ENCODE data around the gene ZNF614. TPM values are rescaled to one million over a fixed set of nuclear protein-coding genes. Genes with fewer than 3 reads are reported as not detected.
"Not testable (repeated sequence)": the region's sequence is repeated elsewhere in the genome, so short reads cannot be mapped to it uniquely, and the experiment has no call there.

ZNF614 gene
- 3.1 and 9.7 TPM in 2 replicates for total RNA-seq (2014; rRNA removed; shearing (Covaris generic); ENCODE audit: low replicate concordance)

- no peaks in the 10 kb centered on the region for H3K27me3 ChIP-seq
- DNase-seq, result peak; percentile 88
- H3K9me3 ChIP-seq, result peaks cover 37% of the 10 kb centered on the region
- H3K36me3 ChIP-seq, result peaks cover 61% of the 10 kb centered on the region
- peak within 1 kb of the TSS; percentile 82 for H3K4me3 ChIP-seq
These were observed at the start of gene ZNF614 for GRCh38 chr19:52028027-52028779. TSS of gene ZNF614 (minus strand) at chr19:52028379. CDS start at chr19:52025745, 2,634 bp downstream.

DNA sequence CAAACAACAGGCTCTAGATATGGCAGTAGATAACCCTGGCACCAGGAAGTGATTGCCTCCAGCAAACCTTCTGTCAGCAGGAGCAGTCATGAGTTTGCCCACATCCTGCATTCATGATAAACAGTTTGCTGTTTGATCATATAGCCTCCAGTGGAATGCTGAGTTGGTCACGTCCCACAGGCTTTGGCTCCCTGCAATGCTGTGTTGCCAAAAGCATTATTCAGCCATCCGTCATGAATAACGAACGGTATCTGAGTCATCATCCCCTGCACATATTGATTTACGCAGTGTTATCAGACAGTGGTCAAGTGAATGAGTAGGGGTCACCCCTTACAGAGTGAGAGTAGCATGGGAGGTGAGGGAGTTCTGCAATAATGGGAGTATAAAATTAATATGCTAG lies 42.3 kb upstream of the ZNF614 start:
- Histone ChIP-seq H3K9me3 (peaks cover 69% of the 10 kb centered on the region), H3K27me3 (no peaks in the 10 kb centered on the region), H3K36me3 (peaks cover 97% of the 10 kb centered on the region), H3K4me3 (no peak overlapping the region)
- DNase-seq, result peak; percentile 31

DNA sequence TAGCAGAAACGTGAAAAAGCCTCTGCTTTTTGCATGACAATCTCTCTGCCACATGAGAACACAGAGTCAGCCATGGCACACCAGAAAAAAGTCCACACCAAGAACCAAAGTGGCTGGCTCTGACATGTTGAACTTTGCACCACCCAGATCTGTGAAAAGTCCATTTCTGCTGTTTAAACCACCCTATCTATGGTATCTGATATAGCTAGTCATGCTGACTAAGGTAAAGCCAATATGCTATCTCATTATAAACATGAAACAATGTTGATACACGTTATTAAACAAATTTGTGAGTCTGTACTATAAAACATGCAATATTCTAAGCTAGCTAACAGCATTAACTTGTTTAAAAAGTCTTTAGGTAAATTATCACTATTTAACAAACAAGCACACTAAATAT lies 41.5 kb upstream of the ZNF614 start:
- peaks cover 97% of the 10 kb centered on the region for H3K36me3 ChIP-seq
- no peak overlapping the region for H3K4me3 ChIP-seq
- no peaks in the 10 kb centered on the region for H3K27me3 ChIP-seq
- peaks cover 77% of the 10 kb centered on the region for H3K9me3 ChIP-seq
- no peak for DNase-seq

DNA sequence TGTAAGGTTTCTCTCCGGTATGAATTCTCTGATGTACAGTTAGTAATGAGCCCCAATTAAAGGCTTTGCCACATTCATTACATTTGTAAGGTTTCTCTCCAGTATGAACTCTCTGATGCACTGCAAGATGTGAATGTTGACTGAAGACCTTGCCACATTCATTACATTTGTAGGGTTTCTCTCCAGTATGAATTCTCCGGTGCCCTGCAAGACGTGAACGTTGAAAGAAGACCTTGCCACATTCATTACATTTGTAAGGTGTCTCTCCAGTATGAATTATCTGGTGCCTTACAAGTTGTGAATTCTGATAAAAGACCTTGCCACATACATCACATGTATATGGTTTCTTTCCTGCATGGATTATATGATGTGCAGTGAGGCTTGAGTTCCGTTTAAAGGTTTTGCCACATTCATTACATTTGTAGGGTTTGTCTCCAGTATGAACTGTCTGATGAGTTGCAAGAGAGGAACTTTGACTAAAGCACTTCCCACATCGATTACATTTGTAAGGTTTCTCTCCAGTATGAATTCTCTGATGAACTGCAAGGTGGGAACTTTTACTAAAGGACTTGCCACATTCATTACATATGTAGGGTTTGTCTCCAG lies 38.2 kb upstream of the ZNF614 start:
- peaks cover 91% of the 10 kb centered on the region for H3K36me3 ChIP-seq
- H3K4me3 ChIP-seq, result no peak overlapping the region
- DNase-seq, result no peak
- peaks cover 82% of the 10 kb centered on the region for H3K9me3 ChIP-seq
- no peaks in the 10 kb centered on the region for H3K27me3 ChIP-seq

GRCh38 chr19:52065399-52065798 lies 37.2 kb upstream of the ZNF614 start:
- no peak for DNase-seq
- no peak overlapping the region for H3K4me3 ChIP-seq
- peaks cover 85% of the 10 kb centered on the region for H3K36me3 ChIP-seq
- H3K9me3 ChIP-seq, result peaks cover 78% of the 10 kb centered on the region
- no peaks in the 10 kb centered on the region for H3K27me3 ChIP-seq

GRCh38 chr19:52056480-52056879 lies 28.3 kb upstream of the ZNF614 start:
- DNase-seq, H3K27me3 ChIP-seq, H3K4me3 ChIP-seq: not testable (repeated sequence)
- Histone ChIP-seq H3K9me3 (peaks cover 42% of the 10 kb centered on the region), H3K36me3 (peaks cover 27% of the 10 kb centered on the region)

- not testable (repeated sequence) for DNase-seq, H3K27me3 ChIP-seq, H3K4me3 ChIP-seq
- Histone ChIP-seq H3K9me3 (peaks cover 35% of the 10 kb centered on the region), H3K36me3 (peaks cover 38% of the 10 kb centered on the region)
These were observed 23.6 kb upstream of the ZNF614 start for GRCh38 chr19:52051736-52052135.

DNA sequence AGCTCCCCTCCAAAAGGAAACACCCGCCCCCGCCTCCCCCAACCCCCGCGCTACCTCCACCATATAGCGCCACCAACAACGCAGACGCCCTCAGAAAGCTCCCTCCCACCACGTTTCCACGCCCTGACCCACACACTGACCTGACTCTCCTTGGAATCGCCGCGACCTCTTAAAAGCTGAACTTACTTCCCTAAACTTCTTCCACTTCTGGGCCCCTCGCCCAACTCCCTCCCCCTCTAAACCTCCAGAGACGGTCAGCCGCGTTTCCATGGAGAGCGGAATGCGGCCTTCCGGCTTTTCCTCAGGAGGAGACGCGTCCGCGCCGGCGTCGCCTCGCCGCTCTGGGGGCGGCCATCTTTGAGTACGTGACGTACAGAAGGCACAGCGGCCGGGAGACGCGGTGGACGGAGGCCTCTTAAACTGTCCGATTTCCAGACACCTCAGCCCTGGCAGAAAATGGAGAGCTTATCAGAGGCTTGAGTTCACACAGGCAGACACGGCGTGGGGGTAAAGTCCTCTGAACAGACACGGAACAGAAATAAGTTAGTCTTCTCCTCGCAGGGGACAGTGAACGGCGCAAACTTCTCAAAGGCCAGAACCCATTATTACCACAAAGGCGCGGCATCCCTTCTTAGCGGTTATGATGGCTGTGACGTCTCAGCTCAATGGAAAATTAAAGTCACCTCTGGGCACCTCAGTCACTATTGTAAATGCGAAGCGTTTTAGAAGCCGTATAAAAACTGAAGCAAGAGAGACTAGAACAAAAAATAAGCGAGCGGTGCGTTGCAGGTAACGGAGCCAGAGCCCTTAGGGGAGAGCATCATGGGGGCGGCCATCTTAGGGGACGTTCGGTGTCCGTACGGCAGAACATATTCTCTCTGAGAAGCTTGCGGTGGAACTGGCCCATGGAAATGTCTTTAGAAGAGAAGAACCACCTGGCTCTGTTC lies 20.6 kb upstream of the ZNF614 start, which contains the start of gene ZNF432:
TSS of gene ZNF432 (minus strand) at position 284 of the 947 bp plus-strand sequence. CDS start 1,970 bp downstream, outside the sequence.
- peaks cover 60% of the 10 kb centered on the region for H3K36me3 ChIP-seq
- DNase-seq, result peak; percentile 72
- no peaks in the 10 kb centered on the region for H3K27me3 ChIP-seq
- peak within 1 kb of the TSS; percentile 45 for H3K4me3 ChIP-seq
- peaks cover 27% of the 10 kb centered on the region for H3K9me3 ChIP-seq

- Histone ChIP-seq H3K27me3 (no peaks in the 10 kb centered on the region), H3K9me3 (peaks cover 39% of the 10 kb centered on the region), H3K36me3 (peaks cover 89% of the 10 kb centered on the region), H3K4me3 (no peak overlapping the region)
- DNase-seq, result no peak
These were observed 11.0 kb upstream of the ZNF614 start for GRCh38 chr19:52039169-52039568.

DNA sequence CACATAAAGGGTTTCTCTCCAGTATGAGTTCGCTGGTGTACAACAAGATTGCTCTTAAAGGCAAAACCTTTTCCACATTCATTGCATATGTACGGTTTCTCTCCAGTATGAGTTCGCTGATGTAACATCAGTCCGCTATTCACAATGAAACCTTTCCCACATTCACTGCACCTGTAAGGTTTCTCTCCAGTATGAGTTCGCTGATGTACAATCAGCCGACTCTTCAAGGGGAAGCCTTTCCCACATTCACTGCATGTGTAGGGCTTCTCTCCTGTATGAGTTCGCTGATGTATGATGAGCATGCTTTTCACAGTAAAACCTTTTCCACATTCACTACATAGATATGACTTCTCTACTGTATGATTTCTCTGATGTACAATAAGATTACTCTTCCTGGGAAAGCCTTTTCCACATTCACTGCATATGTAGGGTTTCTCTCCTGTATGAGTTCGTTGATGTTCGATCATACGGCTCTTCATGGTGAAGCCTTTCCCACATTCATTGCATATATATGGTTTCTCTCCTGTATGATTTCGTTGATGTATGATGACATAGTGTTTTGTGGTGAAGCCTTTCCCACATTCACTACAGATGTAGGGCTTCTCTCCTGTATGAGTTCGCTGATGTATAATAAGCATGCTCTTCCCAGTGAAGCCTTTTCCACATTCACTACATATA lies 6.0 kb upstream of the ZNF614 start:
- Histone ChIP-seq H3K27me3 (no peaks in the 10 kb centered on the region), H3K9me3 (peaks cover 70% of the 10 kb centered on the region), H3K4me3 (no peak overlapping the region), H3K36me3 (peaks cover 86% of the 10 kb centered on the region)
- no peak for DNase-seq

DNA sequence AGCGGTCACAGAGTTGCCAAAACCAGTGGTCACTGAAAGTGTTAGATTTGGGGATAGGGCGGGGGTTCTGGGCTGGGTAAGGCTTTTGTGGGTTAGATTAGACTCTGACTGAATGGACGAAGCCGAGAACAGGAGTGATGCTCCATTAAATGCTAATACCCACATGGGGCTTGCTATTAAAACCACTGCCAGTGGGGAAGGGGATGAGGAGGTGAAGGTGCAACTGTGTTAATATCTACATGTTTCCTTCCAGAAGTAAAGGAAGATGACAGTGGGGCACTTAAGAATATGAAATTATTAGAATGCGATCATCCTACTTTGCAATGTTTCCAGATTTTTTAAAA lies 573 bp upstream of the ZNF614 start:
- peaks cover 61% of the 10 kb centered on the region for H3K36me3 ChIP-seq
- H3K9me3 ChIP-seq, result peaks cover 39% of the 10 kb centered on the region
- no peak for DNase-seq
- peak overlapping the region; percentile 82 for H3K4me3 ChIP-seq
- no peaks in the 10 kb centered on the region for H3K27me3 ChIP-seq

DNA sequence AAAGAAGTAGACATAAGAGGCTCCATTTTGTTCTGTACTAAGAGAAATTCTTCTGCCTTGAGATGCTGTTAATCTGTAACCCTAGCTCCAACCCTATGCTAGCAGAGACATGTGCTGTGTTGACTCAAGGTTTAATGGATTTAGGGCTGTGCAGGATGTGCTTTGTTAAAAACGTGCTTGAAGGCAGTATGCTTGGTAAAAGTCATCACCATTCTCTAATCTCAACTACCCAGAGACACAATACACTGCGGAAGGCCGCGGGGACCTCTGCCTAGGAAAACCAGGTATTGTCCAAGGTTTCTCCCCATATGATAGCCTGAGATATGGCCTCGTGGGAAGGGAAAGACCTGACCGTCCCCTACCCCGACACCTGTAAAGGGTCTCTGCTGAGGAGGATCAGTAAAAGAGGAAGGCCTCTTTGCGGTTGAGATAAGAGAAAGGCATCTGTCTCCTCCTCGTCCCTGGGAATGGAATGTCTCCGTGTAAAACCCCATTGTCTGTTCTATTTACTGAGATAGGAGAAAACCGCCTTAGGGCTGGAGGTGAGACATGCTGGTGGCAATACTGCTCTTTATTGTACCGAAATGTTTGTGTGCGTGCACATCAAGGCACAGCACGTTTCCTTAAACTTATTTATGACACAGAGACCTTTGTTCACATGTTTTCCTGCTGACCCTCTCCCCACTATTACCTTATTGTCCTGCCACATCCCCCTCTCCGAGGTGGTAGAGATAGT lies 1.8 kb downstream of the ZNF614 start:
- H3K4me3 ChIP-seq, H3K27me3 ChIP-seq, DNase-seq: not testable (repeated sequence)
- Histone ChIP-seq H3K9me3 (peaks cover 26% of the 10 kb centered on the region), H3K36me3 (peaks cover 46% of the 10 kb centered on the region)

GRCh38 chr19:52024478-52024877 lies 3.7 kb downstream of the ZNF614 start:
- not testable (repeated sequence) for H3K27me3 ChIP-seq, H3K4me3 ChIP-seq, DNase-seq
- Histone ChIP-seq H3K9me3 (peaks cover 21% of the 10 kb centered on the region), H3K36me3 (peaks cover 56% of the 10 kb centered on the region)

DNA sequence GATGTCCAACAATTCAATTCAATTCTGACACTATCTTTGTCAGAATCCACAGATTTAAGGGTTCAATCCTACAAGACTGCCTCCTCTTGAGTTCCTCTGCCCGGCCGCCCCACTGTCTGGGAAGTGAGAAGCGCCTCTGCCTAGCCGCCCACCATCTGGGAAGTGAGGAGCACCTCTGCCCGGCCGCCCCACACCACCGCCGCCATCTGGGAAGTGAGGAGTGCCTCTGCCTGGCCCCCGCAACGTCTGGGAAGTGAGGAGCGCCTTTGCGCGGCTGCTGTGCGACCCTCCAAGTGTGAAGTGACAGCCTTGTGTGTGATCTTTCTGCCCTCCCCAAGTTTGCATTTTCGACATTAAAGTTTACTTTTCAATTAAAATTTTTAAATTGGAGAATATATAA lies 6.0 kb downstream of the ZNF614 start:
- H3K4me3 ChIP-seq, result no peak overlapping the region
- no peaks in the 10 kb centered on the region for H3K27me3 ChIP-seq
- H3K36me3 ChIP-seq, result peaks cover 75% of the 10 kb centered on the region
- H3K9me3 ChIP-seq, result peaks cover 28% of the 10 kb centered on the region
- no peak for DNase-seq

- Histone ChIP-seq H3K27me3 (no peaks in the 10 kb centered on the region), H3K36me3 (peaks cover 81% of the 10 kb centered on the region), H3K9me3 (peaks cover 29% of the 10 kb centered on the region), H3K4me3 (no peak overlapping the region)
- no peak for DNase-seq
These were observed 7.7 kb downstream of the ZNF614 start for GRCh38 chr19:52020506-52020905.

DNA sequence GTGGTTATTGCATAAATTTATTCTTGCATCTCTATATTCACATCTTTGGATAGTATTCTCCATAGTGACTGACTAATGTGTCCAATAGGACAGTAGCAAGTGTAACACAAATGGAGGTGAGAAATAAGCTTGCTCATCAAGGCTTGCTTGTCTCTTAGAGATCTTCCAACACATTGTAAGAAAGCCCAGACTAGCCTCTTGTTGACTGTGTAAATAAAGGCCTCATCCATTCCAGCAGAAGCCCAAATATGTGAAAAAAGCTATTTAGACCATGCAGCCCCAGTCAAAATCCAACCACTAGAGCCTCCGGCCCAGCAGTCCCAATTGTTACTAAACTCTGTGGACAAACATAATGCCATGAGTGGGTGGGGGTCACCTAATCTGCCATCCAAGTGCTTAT lies 17.5 kb downstream of the ZNF614 start:
- Histone ChIP-seq H3K4me3 (no peak overlapping the region), H3K27me3 (no peaks in the 10 kb centered on the region), H3K9me3 (peaks cover 19% of the 10 kb centered on the region), H3K36me3 (peaks cover 11% of the 10 kb centered on the region)
- no peak for DNase-seq
